GM12865 (cell line): ENCODE results near the gene ECHDC3.

Experiments used
- DNase-seq: peaks from one replicate; pipeline ENCODE4 v3.0.0; 2010; ENCODE audit warnings: low read depth
- H3K4me3 ChIP-seq: 2 replicates; pipeline ENCODE4 v1.5.1; 2011; ENCODE audit warnings: mild to moderate bottlenecking, low read depth, low read length, control low read depth
- TF ChIP-seq, protein P1 (sequence below): IDR thresholded peaks from 2 replicates; pipeline ENCODE4 v1.5.1; 2011; ENCODE audit warnings: low read length, control low read depth, low read depth, inconsistent platforms; ENCODE audit not compliant: insufficient read depth; ENCODE audit errors: missing control alignments

The ECHDC3 gene

GRCh38 chr10:11793762-11794479 is 51.7 kb downstream of the ECHDC3 start:
- TF ChIP-seq, protein P1, sequence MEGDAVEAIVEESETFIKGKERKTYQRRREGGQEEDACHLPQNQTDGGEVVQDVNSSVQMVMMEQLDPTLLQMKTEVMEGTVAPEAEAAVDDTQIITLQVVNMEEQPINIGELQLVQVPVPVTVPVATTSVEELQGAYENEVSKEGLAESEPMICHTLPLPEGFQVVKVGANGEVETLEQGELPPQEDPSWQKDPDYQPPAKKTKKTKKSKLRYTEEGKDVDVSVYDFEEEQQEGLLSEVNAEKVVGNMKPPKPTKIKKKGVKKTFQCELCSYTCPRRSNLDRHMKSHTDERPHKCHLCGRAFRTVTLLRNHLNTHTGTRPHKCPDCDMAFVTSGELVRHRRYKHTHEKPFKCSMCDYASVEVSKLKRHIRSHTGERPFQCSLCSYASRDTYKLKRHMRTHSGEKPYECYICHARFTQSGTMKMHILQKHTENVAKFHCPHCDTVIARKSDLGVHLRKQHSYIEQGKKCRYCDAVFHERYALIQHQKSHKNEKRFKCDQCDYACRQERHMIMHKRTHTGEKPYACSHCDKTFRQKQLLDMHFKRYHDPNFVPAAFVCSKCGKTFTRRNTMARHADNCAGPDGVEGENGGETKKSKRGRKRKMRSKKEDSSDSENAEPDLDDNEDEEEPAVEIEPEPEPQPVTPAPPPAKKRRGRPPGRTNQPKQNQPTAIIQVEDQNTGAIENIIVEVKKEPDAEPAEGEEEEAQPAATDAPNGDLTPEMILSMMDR = no peak
- no peak overlapping the region for H3K4me3 ChIP-seq
- DNase-seq = no peak

DNA sequence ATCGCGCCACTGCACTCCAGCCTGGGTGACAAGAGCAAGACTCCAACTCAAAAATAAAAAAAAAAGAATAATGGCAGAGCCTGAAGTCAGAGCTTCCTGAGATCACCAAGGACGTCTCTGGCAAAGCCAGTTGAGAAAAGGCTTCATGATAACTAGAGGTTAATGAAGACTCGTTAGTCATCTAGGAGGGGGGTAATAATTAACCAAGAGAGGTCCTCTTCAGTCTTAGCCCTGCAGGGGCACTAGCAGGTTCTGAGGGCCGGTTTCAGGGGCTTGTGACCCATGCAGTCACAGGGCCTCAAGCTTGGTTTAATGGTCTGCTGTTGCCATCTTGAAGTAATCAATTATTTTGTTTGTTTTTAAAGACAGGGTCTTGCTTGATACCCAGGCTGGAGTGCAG is 52.4 kb downstream of the ECHDC3 start:
- no peak for DNase-seq

DNA sequence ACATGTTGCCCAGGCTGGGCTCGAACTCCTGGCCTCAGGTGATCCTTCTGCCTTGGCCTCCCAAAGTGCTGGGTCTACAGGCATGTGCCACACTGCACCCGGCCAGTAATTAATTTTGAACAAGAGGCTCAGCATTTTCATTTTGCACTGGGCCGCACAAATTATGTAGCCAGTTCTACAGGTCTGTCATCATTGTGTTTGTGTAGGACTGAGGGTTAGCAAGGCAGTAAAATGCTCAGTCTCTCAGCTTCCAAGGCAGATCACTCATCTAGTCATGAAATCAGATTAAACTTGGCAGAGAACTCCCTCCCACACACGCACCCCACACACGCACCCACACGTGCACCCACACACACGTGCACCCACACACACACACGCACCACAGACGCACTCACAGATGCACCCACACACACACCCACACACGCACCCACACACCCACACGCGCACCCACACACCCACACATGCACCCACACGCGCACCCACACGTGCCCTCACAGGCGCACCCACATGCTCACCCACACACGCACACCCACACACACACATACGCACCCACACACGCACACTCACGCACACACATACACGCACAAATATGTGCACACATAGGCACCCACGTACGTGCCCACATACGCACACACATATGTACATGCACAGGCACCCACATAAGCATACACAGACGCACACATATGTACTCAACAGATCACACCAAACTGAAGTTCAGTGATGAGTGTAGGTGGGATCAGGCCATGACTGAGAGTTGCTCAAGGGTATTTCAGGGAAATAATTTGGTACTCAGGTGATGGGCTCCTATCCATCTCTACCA is 53.1 kb downstream of the ECHDC3 start:
- TF ChIP-seq, protein P1 = no peak
- DNase-seq = no peak
- H3K4me3 ChIP-seq = no peak overlapping the region

More for the DNA sequence above, 52.4 kb downstream of the ECHDC3 start:
- TF ChIP-seq, protein P1 = no peak
- H3K4me3 ChIP-seq = no peak overlapping the region

- TF ChIP-seq, protein P1 = no peak
- no peak overlapping the region for H3K4me3 ChIP-seq
- no peak for DNase-seq
These were observed 54.3 kb downstream of the ECHDC3 start for GRCh38 chr10:11796474-11796873.

DNA sequence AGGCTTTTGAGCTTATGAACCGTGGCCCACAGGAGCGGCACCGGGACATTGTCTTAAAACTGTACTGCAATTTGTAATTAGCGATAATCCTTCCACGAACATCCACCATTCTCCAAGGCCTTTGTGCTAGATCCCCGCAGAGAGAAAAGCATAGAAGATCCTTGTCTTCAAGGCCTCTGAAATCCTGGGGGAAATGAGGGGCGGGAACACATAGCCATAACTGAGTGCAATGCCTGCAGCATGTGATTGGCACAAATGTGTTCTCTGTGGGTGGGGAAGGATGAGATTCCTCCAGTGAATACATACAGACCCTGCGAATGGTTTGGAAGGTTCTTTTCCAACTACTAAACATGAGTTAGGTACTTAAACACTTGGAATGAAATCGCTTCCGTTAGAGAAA is 55.1 kb downstream of the ECHDC3 start:
- no peak overlapping the region for H3K4me3 ChIP-seq
- TF ChIP-seq, protein P1 = no peak
- no peak for DNase-seq

GRCh38 chr10:11797847-11798633 is 55.9 kb downstream of the ECHDC3 start:
- DNase-seq = no peak
- TF ChIP-seq, protein P1 = no peak
- no peak overlapping the region for H3K4me3 ChIP-seq
